H1 (cell line): ENCODE results near the gene MYOM1. TPM values are rescaled to one million over a fixed set of nuclear protein-coding genes. Genes with fewer than 3 reads are reported as not detected.

ENCODE experiments used
- EGR1 ChIP-seq: IDR thresholded peaks from 2 replicates; pipeline ENCODE4 v1.6.1; 2011; ENCODE audit warnings: low read depth, low read length, borderline replicate concordance
- GTF2F1 ChIP-seq: IDR thresholded peaks from 2 replicates; pipeline ENCODE4 v1.6.1; 2012; ENCODE audit warnings: low read depth, low read length, improper control_type of control experiment, borderline replicate concordance
- SIX5 ChIP-seq: IDR thresholded peaks from 2 replicates; pipeline ENCODE4 v1.6.1; 2011; ENCODE audit warnings: mild to moderate bottlenecking, low read depth, low read length
- SP2 ChIP-seq: IDR thresholded peaks from 2 replicates; pipeline ENCODE4 v1.6.1; 2012; ENCODE audit warnings: mild to moderate bottlenecking, low read length, inconsistent platforms
- SUZ12 ChIP-seq: fragments of 200-600 bp; sonication (generic); IDR thresholded peaks from 2 replicates; pipeline ENCODE4 v1.6.1; 2012; ENCODE audit warnings: mild to moderate bottlenecking, inconsistent platforms, low read length, moderate library complexity, mixed read lengths
- TCF12 ChIP-seq: IDR thresholded peaks from 2 replicates; pipeline ENCODE4 v1.6.1; 2011; ENCODE audit warnings: low read depth, mild to moderate bottlenecking, low read length
- polyA plus RNA-seq, 7 experiments: library from polyadenylated mRNA; depleted of rRNA in 3 of 7; stranded (reverse) in 5 of 7; unstranded in 2 of 7; fragments of >200 nt in 5 of 7; fragments of 200-250 nt in 2 of 7; gene quantifications; 1 replicate in 5 of 7; 2 replicates in 1 of 7; 4 replicates in 1 of 7; pipeline versions ENCODE4 v1.2.1 to v1.2.3, GENCODE V29; 2011 to 2013; ENCODE audit warnings: missing spikeins in 2 of 7, mixed read lengths in 2 of 7
- total RNA-seq: library from RNA; stranded (reverse); fragmentation: NEBNext Ultra II Directional; extraction: Animal tissue kit (Norgen Biotek cat#: 25700); gene quantifications from 2 replicates; pipeline ENCODE4 v1.2.1, GENCODE V29; 2021

MYOM1 gene
- total and polyA plus RNA-seq, 2 of the 8 experiments (the other 6 are each of a cell fraction or from before 2014, with no cell fraction given) = 0.06 to 0.32 TPM

DNA sequence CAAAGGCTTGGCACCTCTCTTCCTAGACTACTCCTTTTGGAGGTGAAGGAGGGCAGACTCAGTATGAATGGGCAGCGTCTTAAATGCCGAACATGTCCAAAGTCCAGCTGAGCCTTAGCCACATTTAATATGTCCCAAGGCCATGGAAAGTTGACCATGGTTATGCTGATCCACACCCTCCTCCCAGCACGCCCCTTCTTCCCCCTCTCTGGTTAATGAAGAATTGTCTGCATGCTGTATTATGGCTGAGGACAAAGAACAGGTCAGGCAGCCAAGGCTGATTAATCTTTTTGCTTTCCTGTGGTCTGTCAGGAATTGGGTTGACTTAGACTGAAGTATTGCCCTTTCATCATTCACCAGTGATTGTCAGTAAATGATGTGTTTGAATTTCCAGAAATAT lies 5.8 kb upstream of the MYOM1 start (continued):
- TF ChIP-seq SIX5 (no peak), GTF2F1 (no peak), TCF12 (no peak), EGR1 (no peak), SUZ12 (no peak), SP2 (no peak)
